GM23338 (cell line): ENCODE measurements around the gene LPP. TPM values are rescaled to one million over a fixed set of nuclear protein-coding genes. Genes with fewer than 3 reads are reported as not detected.

Experiments used
- ATAC-seq: fragments of 200-7000 bp; cut with Tn5 transposase; 3 replicates; pipeline ENCODE4 v1.9.1; 2020
- DNase-seq: peaks from one replicate; pipeline ENCODE4 v3.0.0-alpha.2; 2015; ENCODE audit warnings: low spot score
- H2AFZ ChIP-seq: fragments of 200-600 bp; sonication (generic); 2 replicates; pipeline ENCODE4 v1.8.0; 2016; ENCODE audit warnings: antibody characterized with exemption, mild to moderate bottlenecking, moderate library complexity
- H3F3A ChIP-seq: fragments of 200-600 bp; sonication (generic); replicated peaks from 2 replicates; pipeline ENCODE4 v1.8.0; 2017; ENCODE audit warnings: antibody characterized with exemption, mixed run types, low read depth
- H3K27ac ChIP-seq: fragments of 200-600 bp; sonication (generic); 2 replicates; pipeline ENCODE4 v1.6.1; 2016; ENCODE audit warnings: low read depth
- H3K27me3 ChIP-seq: fragments of 200-600 bp; sonication (generic); 2 replicates; pipeline ENCODE4 v1.8.0; 2016; ENCODE audit warnings: mild to moderate bottlenecking, mixed run types, moderate library complexity; ENCODE audit not compliant: insufficient read depth
- H3K36me3 ChIP-seq: fragments of 200-600 bp; sonication (generic); 2 replicates; pipeline ENCODE4 v1.8.0; 2016; ENCODE audit warnings: mild to moderate bottlenecking; ENCODE audit not compliant: insufficient read depth
- H3K4me1 ChIP-seq: fragments of 200-600 bp; sonication (generic); 2 replicates; pipeline ENCODE4 v1.8.0; 2016; ENCODE audit warnings: mild to moderate bottlenecking, moderate library complexity; ENCODE audit not compliant: insufficient read depth
- H3K4me2 ChIP-seq: fragments of 200-600 bp; sonication (generic); 2 replicates; pipeline ENCODE4 v1.7.1; 2017; ENCODE audit warnings: mixed run types
- H3K4me3 ChIP-seq: fragments of 200-600 bp; sonication (generic); 2 replicates; pipeline ENCODE4 v1.6.1; 2016; ENCODE audit warnings: mixed run types
- H3K79me2 ChIP-seq: fragments of 200-600 bp; sonication (generic); replicated peaks from 2 replicates; pipeline ENCODE4 v1.8.0; 2017; ENCODE audit warnings: mild to moderate bottlenecking; ENCODE audit not compliant: insufficient read depth
- H3K9me2 ChIP-seq: fragments of 200-600 bp; sonication (generic); 2 replicates; pipeline ENCODE4 v1.8.0; 2017; ENCODE audit not compliant: insufficient read depth
- H4K20me1 ChIP-seq: fragments of 200-600 bp; sonication (generic); replicated peaks from 2 replicates; pipeline ENCODE4 v1.8.0; 2017; ENCODE audit warnings: mild to moderate bottlenecking; ENCODE audit not compliant: insufficient read depth
- H3K27ac Mint-ChIP-seq: 2 replicates; pipeline ENCODE4 v1.8.0; 2020; ENCODE audit warnings: inconsistent platforms, mild to moderate bottlenecking, moderate library complexity, mixed read lengths
- H3K27me3 Mint-ChIP-seq: 3 replicates; pipeline ENCODE4 v1.8.0; 2022; ENCODE audit warnings: low read depth, mild to moderate bottlenecking, moderate library complexity, mixed read lengths, inconsistent platforms; ENCODE audit not compliant: insufficient read depth, poor library complexity
- H3K36me3 Mint-ChIP-seq: 3 replicates; pipeline ENCODE4 v1.8.0; 2021; ENCODE audit warnings: low read depth, mild to moderate bottlenecking, inconsistent platforms, moderate library complexity, mixed read lengths
- H3K4me1 Mint-ChIP-seq: 3 replicates; pipeline ENCODE4 v1.8.0; 2020; ENCODE audit warnings: mild to moderate bottlenecking, inconsistent platforms, mixed read lengths
- H3K4me3 Mint-ChIP-seq: 3 replicates; pipeline ENCODE4 v1.8.0; 2021; ENCODE audit warnings: moderate library complexity, mild to moderate bottlenecking, inconsistent platforms, mixed read lengths
- H3K9me3 Mint-ChIP-seq: 3 replicates; pipeline ENCODE4 v1.8.0; 2020; ENCODE audit warnings: moderate library complexity, mild to moderate bottlenecking, inconsistent platforms, mixed read lengths
- CREB1 ChIP-seq: fragments of 250-450 bp; sonication (Bioruptor Pico); IDR thresholded peaks from 2 replicates; pipeline ENCODE4 v1.5.0; 2020; ENCODE audit warnings: low read depth, mild to moderate bottlenecking, moderate library complexity
- EZH2 ChIP-seq: fragments of 200-600 bp; sonication (generic); IDR thresholded peaks from one replicate; pipeline ENCODE4 v1.8.0; 2017; ENCODE audit warnings: antibody characterized with exemption, mild to moderate bottlenecking, low read depth; ENCODE audit not compliant: unreplicated experiment
- EZH2phosphoT487 ChIP-seq: fragments of 200-600 bp; sonication (generic); IDR thresholded peaks from one replicate; pipeline ENCODE4 v1.8.1; 2018; ENCODE audit warnings: antibody characterized with exemption; ENCODE audit not compliant: unreplicated experiment
- JUNB ChIP-seq: IDR thresholded peaks from one replicate; pipeline ENCODE4 v1.6.1; 2016; ENCODE audit warnings: antibody characterized with exemption; ENCODE audit not compliant: unreplicated experiment
- NANOG ChIP-seq: IDR thresholded peaks from 2 replicates; pipeline ENCODE4 v1.6.1; 2016; ENCODE audit warnings: antibody characterized with exemption, borderline replicate concordance
- POLR2AphosphoS5 ChIP-seq: IDR thresholded peaks from 2 replicates; pipeline ENCODE4 v1.6.1; 2016; ENCODE audit warnings: antibody characterized with exemption, low read depth
- STAT1 ChIP-seq: IDR thresholded peaks from one replicate; pipeline ENCODE4 v1.6.1; 2016; ENCODE audit warnings: antibody characterized with exemption; ENCODE audit not compliant: unreplicated experiment
- ZNF114 ChIP-seq: fragments of 250-450 bp; sonication (Bioruptor Pico); IDR thresholded peaks from 2 replicates; pipeline ENCODE4 v1.5.0; 2020; ENCODE audit warnings: mild to moderate bottlenecking, moderate library complexity
- ZNF331 ChIP-seq: fragments of 250-450 bp; sonication (Bioruptor Pico); IDR thresholded peaks from 2 replicates; pipeline ENCODE4 v1.5.0; 2020; ENCODE audit warnings: low read depth, mild to moderate bottlenecking, moderate library complexity
- polyA plus RNA-seq: library from polyadenylated mRNA; unstranded; fragments of >200 nt; fragmentation: Nextera tagmentation; extraction: Ambion mirVana; gene quantifications from 2 replicates; pipeline ENCODE4 v1.2.1, GENCODE V29; 2016
- total RNA-seq: library from RNA; depleted of rRNA; stranded (reverse); fragments of >200 nt; shearing (Covaris generic); gene quantifications from 2 replicates; pipeline ENCODE4 v1.2.3, GENCODE V29; 2014
- TF ChIP-seq, protein P1 (sequence below), 2 experiments: fragments of 200-600 bp in 1 of 2; sonication (generic) in 1 of 2; conservative IDR thresholded peaks; 2 replicates each; pipeline versions ENCODE4 v1.5.1 to v1.6.1; 2016 to 2017; ENCODE audit warnings: antibody characterized with exemption in 2 of 2, low read depth in 2 of 2, mild to moderate bottlenecking in 2 of 2, moderate library complexity in 1 of 2
- TF ChIP-seq, protein P2 (sequence below): IDR thresholded peaks from 2 replicates; pipeline ENCODE4 v1.6.1; 2016; ENCODE audit warnings: antibody characterized with exemption
- TF ChIP-seq, protein P3 (sequence below): fragments of 250-450 bp; sonication (Bioruptor Pico); IDR thresholded peaks from 2 replicates; pipeline ENCODE4 v1.5.0; 2020; ENCODE audit warnings: mild to moderate bottlenecking, moderate library complexity
- TF ChIP-seq, protein P4 (sequence below): IDR thresholded peaks from one replicate; pipeline ENCODE4 v1.6.1; 2018; ENCODE audit warnings: antibody characterized with exemption; ENCODE audit not compliant: unreplicated experiment

Gene LPP
- total and polyA plus RNA-seq, 2 experiments from 2014 or later, result 23.0 to 35.2 TPM

DNA sequence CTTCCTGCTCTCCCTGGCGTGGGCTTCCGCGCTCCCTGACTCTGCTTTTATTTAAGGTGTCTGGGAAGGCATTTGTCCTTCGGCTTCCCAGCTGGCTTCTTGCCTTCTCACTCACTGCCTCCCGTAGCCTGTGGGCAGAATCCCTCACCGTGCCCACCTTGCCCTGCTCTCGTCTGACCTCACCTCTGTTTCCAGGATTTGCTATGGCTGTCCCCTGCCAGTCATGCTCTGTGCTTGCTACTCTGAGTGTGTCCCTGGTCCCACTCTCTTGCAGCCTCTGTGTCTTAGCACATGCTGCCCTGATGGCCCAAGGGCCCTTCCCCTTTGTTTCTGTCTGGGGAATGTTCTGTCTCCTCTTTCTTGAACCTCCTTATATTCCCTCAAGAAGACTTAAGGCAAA, 26.2 kb downstream of the LPP start (continued):
- no peak for TF ChIP-seq CREB1 (CRISPR knock-in tag)

DNA sequence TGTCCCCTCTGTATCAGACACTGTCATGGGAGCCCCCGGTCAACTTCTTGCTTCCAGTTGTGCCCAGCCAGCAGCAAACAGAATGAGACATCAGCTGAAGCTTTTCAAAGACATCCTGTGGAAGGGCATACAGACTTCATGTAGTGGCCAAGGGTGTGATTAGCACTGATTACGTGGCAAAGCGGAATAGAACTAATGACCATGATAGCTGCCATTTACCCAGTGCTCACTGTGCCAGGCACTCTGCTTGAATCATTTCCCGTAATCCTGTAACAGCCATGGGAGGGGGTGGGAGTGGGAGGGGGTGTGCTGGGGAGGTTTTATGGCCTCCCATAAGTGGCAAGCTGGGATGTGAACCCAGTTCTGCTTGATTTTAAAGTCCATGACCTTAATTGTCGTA, 29.5 kb downstream of the LPP start:
- Histone ChIP-seq H3K4me1 (peaks cover 27% of the 10 kb centered on the region), H3K4me2 (no peak overlapping the region), H3K27ac (no peak overlapping the region), H2AFZ (no peak overlapping the region), H3K9me2 (no peaks in the 10 kb centered on the region), H3K27me3 (no peaks in the 10 kb centered on the region), H3K4me3 (no peak overlapping the region), H3K79me2 (peaks cover 53% of the 10 kb centered on the region), H3F3A (no peaks in the 10 kb centered on the region), H3K36me3 (no peaks in the 10 kb centered on the region), H4K20me1 (no peaks in the 10 kb centered on the region; the same call in none of the 2 replicates)
- H3K27ac Mint-ChIP-seq, result peak overlapping the region; percentile 63; the same call in 1 of the 2 replicates
- DNase-seq (no peak), ATAC-seq (no peak)
- H3K36me3 Mint-ChIP-seq, result no peaks in the 10 kb centered on the region
- TF ChIP-seq, protein P1, sequence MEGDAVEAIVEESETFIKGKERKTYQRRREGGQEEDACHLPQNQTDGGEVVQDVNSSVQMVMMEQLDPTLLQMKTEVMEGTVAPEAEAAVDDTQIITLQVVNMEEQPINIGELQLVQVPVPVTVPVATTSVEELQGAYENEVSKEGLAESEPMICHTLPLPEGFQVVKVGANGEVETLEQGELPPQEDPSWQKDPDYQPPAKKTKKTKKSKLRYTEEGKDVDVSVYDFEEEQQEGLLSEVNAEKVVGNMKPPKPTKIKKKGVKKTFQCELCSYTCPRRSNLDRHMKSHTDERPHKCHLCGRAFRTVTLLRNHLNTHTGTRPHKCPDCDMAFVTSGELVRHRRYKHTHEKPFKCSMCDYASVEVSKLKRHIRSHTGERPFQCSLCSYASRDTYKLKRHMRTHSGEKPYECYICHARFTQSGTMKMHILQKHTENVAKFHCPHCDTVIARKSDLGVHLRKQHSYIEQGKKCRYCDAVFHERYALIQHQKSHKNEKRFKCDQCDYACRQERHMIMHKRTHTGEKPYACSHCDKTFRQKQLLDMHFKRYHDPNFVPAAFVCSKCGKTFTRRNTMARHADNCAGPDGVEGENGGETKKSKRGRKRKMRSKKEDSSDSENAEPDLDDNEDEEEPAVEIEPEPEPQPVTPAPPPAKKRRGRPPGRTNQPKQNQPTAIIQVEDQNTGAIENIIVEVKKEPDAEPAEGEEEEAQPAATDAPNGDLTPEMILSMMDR (conservative IDR thresholded peaks at IDR 0.05; ENCODE audit: low read depth in 2 of 2), result no peak
- TF ChIP-seq EZH2, result no peak
- TF ChIP-seq, protein P2, sequence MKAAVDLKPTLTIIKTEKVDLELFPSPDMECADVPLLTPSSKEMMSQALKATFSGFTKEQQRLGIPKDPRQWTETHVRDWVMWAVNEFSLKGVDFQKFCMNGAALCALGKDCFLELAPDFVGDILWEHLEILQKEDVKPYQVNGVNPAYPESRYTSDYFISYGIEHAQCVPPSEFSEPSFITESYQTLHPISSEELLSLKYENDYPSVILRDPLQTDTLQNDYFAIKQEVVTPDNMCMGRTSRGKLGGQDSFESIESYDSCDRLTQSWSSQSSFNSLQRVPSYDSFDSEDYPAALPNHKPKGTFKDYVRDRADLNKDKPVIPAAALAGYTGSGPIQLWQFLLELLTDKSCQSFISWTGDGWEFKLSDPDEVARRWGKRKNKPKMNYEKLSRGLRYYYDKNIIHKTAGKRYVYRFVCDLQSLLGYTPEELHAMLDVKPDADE, result no peak
- TF ChIP-seq EZH2phosphoT487, result no peak
- TF ChIP-seq, protein P3, sequence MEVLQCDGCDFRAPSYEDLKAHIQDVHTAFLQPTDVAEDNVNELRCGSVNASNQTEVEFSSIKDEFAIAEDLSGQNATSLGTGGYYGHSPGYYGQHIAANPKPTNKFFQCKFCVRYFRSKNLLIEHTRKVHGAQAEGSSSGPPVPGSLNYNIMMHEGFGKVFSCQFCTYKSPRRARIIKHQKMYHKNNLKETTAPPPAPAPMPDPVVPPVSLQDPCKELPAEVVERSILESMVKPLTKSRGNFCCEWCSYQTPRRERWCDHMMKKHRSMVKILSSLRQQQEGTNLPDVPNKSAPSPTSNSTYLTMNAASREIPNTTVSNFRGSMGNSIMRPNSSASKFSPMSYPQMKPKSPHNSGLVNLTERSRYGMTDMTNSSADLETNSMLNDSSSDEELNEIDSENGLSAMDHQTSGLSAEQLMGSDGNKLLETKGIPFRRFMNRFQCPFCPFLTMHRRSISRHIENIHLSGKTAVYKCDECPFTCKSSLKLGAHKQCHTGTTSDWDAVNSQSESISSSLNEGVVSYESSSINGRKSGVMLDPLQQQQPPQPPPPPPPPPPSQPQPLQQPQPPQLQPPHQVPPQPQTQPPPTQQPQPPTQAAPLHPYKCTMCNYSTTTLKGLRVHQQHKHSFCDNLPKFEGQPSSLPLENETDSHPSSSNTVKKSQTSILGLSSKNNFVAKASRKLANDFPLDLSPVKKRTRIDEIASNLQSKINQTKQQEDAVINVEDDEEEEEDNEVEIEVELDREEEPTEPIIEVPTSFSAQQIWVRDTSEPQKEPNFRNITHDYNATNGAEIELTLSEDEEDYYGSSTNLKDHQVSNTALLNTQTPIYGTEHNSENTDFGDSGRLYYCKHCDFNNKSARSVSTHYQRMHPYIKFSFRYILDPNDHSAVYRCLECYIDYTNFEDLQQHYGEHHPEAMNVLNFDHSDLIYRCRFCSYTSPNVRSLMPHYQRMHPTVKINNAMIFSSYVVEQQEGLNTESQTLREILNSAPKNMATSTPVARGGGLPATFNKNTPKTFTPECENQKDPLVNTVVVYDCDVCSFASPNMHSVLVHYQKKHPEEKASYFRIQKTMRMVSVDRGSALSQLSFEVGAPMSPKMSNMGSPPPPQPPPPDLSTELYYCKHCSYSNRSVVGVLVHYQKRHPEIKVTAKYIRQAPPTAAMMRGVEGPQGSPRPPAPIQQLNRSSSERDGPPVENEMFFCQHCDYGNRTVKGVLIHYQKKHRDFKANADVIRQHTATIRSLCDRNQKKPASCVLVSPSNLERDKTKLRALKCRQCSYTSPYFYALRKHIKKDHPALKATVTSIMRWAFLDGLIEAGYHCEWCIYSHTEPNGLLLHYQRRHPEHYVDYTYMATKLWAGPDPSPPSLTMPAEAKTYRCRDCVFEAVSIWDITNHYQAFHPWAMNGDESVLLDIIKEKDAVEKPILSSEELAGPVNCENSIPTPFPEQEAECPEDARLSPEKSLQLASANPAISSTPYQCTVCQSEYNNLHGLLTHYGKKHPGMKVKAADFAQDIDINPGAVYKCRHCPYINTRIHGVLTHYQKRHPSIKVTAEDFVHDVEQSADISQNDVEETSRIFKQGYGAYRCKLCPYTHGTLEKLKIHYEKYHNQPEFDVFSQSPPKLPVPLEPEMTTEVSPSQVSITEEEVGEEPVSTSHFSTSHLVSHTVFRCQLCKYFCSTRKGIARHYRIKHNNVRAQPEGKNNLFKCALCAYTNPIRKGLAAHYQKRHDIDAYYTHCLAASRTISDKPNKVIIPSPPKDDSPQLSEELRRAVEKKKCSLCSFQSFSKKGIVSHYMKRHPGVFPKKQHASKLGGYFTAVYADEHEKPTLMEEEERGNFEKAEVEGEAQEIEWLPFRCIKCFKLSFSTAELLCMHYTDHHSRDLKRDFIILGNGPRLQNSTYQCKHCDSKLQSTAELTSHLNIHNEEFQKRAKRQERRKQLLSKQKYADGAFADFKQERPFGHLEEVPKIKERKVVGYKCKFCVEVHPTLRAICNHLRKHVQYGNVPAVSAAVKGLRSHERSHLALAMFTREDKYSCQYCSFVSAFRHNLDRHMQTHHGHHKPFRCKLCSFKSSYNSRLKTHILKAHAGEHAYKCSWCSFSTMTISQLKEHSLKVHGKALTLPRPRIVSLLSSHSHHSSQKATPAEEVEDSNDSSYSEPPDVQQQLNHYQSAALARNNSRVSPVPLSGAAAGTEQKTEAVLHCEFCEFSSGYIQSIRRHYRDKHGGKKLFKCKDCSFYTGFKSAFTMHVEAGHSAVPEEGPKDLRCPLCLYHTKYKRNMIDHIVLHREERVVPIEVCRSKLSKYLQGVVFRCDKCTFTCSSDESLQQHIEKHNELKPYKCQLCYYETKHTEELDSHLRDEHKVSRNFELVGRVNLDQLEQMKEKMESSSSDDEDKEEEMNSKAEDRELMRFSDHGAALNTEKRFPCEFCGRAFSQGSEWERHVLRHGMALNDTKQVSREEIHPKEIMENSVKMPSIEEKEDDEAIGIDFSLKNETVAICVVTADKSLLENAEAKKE (CRISPR knock-in tag), result no peak
- TF ChIP-seq ZNF331 (CRISPR knock-in tag), result no peak
- TF ChIP-seq NANOG, result no peak
- TF ChIP-seq STAT1, result no peak
- TF ChIP-seq, protein P4, sequence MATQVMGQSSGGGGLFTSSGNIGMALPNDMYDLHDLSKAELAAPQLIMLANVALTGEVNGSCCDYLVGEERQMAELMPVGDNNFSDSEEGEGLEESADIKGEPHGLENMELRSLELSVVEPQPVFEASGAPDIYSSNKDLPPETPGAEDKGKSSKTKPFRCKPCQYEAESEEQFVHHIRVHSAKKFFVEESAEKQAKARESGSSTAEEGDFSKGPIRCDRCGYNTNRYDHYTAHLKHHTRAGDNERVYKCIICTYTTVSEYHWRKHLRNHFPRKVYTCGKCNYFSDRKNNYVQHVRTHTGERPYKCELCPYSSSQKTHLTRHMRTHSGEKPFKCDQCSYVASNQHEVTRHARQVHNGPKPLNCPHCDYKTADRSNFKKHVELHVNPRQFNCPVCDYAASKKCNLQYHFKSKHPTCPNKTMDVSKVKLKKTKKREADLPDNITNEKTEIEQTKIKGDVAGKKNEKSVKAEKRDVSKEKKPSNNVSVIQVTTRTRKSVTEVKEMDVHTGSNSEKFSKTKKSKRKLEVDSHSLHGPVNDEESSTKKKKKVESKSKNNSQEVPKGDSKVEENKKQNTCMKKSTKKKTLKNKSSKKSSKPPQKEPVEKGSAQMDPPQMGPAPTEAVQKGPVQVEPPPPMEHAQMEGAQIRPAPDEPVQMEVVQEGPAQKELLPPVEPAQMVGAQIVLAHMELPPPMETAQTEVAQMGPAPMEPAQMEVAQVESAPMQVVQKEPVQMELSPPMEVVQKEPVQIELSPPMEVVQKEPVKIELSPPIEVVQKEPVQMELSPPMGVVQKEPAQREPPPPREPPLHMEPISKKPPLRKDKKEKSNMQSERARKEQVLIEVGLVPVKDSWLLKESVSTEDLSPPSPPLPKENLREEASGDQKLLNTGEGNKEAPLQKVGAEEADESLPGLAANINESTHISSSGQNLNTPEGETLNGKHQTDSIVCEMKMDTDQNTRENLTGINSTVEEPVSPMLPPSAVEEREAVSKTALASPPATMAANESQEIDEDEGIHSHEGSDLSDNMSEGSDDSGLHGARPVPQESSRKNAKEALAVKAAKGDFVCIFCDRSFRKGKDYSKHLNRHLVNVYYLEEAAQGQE, result no peak
- TF ChIP-seq CREB1 (CRISPR knock-in tag), result no peak
- TF ChIP-seq JUNB, result no peak
- no peak for TF ChIP-seq POLR2AphosphoS5
- no peak for TF ChIP-seq ZNF114 (CRISPR knock-in tag)
- no peaks in the 10 kb centered on the region for H3K9me3 Mint-ChIP-seq
- H3K27me3 Mint-ChIP-seq, result peaks cover 3% of the 10 kb centered on the region
- H3K4me3 Mint-ChIP-seq, result no peak overlapping the region
- peaks cover 42% of the 10 kb centered on the region for H3K4me1 Mint-ChIP-seq
